Measurements from ENCODE around the gene PCDHB14.

DNA sequence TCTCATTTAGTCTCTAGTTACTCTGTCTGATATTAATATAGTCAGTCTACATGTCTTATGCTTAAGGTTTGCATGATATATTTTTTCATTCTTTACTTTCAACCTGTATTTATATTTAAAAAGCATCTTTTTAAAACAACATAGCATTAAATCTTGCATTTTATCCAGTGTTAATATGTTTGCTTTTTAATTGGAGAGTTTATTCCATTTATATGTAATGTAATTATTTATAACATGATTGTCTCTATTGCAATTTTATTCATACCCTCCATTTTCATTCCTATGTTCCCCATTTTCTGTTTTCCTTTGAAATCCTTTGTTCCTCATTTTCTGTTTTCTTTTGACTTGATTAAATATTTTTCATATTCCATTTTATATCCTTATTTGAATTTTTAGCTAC, 35.3 kb downstream of the PCDHB14 start:
- no peak for TF ChIP-seq CTCF (IDR thresholded peaks at IDR 0.05)
- no peak for TF ChIP-seq POLR2A (IDR thresholded peaks at IDR 0.05)

All from lower leg skin (tissue), 3 donors.